NCI-H128 (cell line): Measurements from ENCODE around the gene RMRP.
"Not testable (repeated sequence)": the region's sequence is repeated elsewhere in the genome, so short reads cannot be mapped to it uniquely, and the experiment has no call there.

Source experiments
- DNase-seq: peaks from one replicate; lab custom pipeline; 2025; ENCODE audit not compliant: unreplicated experiment; lab: John Stamatoyannopoulos, UW

The RMRP gene

GRCh38 chr9:35646153-35646532 is 11.7 kb downstream of the RMRP start:
- DNase-seq = peak; percentile 30

- not testable (repeated sequence) for DNase-seq
Measured at GRCh38 chr9:35645736-35646135, 12.1 kb downstream of the RMRP start.

GRCh38 chr9:35643046-35643445 is 14.8 kb downstream of the RMRP start:
- DNase-seq = no peak

- DNase-seq = not testable (repeated sequence)
Measured at GRCh38 chr9:35641478-35641877, 16.3 kb downstream of the RMRP start.

- DNase-seq = not testable (repeated sequence)
Measured at GRCh38 chr9:35640431-35640830, 17.4 kb downstream of the RMRP start.

GRCh38 chr9:35639631-35640030 is 18.2 kb downstream of the RMRP start:
- no peak for DNase-seq

GRCh38 chr9:35639225-35639624 is 18.6 kb downstream of the RMRP start:
- DNase-seq = not testable (repeated sequence)

- DNase-seq = not testable (repeated sequence)
Measured at GRCh38 chr9:35638751-35639150, 19.1 kb downstream of the RMRP start.

- DNase-seq = not testable (repeated sequence)
Measured at GRCh38 chr9:35637427-35637955, 20.3 kb downstream of the RMRP start.

GRCh38 chr9:35636877-35637246 is 21.0 kb downstream of the RMRP start:
- DNase-seq = not testable (repeated sequence)

GRCh38 chr9:35636135-35636876 is 21.5 kb downstream of the RMRP start:
- DNase-seq = no peak

- no peak for DNase-seq
Measured at GRCh38 chr9:35635730-35636129, 22.1 kb downstream of the RMRP start.

- DNase-seq = no peak
Measured at GRCh38 chr9:35629597-35629996, 28.2 kb downstream of the RMRP start.

- no peak for DNase-seq
Measured at GRCh38 chr9:35628389-35628991, 29.3 kb downstream of the RMRP start.

GRCh38 chr9:35627575-35627974 is 30.2 kb downstream of the RMRP start:
- no peak for DNase-seq

- DNase-seq = no peak
Measured at GRCh38 chr9:35619800-35620158, 38.0 kb downstream of the RMRP start.

- no peak for DNase-seq
Measured at GRCh38 chr9:35618854-35619799, 38.7 kb downstream of the RMRP start.

GRCh38 chr9:35618325-35618727 is 39.5 kb downstream of the RMRP start, which contains the start of gene CD72:
Gene CD72 (minus strand): TSS chr9:35618413. CDS start chr9:35618303, 110 bp downstream.
- no peak for DNase-seq

GRCh38 chr9:35617548-35617947 is 40.3 kb downstream of the RMRP start:
- DNase-seq = no peak

GRCh38 chr9:35616681-35617459 is 40.9 kb downstream of the RMRP start:
- DNase-seq = no peak
